Non-pigmented ciliary epithelial cell (primary cell): ENCODE data around the gene NRXN2.

Experiments
- DNase-seq: peaks from one replicate; pipeline ENCODE4 v3.0.0-alpha.2; 2010; ENCODE audit warnings: low read depth

NRXN2 gene

GRCh38 chr11:64627371-64627770 is 95.6 kb downstream of the NRXN2 start:
- DNase-seq, result no peak

DNA sequence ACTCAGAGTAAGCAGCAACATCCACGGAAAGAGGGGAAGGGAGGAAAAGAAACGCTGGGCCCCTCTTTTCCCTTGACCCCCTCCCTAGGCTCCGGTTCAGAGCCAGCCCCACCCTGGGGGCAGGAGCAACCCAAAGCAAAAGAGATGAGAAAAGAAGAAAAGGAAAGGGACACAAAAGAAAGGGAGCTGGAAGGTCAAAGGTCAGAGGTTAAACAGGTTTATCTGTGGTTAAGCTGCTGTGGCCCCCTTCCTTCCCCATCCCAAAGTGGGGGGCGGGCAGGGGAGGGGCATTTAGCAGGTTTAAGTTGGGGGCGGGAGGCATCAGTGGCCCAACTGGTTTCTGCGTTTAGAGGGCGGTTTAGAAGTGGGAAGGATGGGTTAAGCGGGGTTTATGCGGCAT is 96.4 kb downstream of the NRXN2 start:
- DNase-seq, result no peak

- DNase-seq, result no peak
Observed at GRCh38 chr11:64624883-64625481, 98.0 kb downstream of the NRXN2 start.

GRCh38 chr11:64622681-64623080 is 100.3 kb downstream of the NRXN2 start:
- no peak for DNase-seq

DNA sequence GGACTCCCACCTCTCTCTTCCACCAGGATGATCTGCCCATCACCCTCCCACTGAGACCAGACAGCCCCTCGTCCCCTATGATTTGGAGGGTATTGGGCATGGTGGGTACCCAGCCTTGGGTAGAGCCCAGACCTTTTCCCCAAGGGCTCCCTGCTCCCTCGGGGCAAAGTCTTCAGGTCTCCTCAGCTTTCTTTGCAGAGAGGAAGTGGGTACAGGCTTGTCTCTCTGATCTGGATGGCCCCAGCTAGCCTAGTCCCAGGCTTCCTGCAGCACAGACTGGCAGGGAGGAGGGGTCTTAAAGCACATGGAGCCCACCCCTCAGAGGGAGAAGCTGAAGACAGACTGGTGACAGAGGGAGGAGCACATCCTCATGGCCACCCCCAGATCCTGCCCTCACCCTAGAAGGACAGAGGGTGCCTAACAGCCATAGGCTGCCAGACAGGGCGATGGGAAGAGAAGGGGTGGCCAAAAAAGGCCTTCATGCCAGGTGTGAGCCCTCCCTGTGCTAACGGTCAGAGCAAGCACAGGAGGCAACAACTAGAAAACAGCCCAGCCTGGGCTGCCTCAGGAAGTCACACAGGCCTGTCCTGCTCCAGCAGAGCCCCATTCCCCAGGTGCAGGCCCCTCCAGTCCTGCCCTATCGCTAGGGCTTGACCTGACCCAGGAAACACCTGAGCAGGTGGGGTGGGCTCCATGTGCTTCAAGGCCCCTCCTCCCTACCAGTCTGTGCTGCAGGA is 101.5 kb downstream of the NRXN2 start:
- no peak for DNase-seq

DNA sequence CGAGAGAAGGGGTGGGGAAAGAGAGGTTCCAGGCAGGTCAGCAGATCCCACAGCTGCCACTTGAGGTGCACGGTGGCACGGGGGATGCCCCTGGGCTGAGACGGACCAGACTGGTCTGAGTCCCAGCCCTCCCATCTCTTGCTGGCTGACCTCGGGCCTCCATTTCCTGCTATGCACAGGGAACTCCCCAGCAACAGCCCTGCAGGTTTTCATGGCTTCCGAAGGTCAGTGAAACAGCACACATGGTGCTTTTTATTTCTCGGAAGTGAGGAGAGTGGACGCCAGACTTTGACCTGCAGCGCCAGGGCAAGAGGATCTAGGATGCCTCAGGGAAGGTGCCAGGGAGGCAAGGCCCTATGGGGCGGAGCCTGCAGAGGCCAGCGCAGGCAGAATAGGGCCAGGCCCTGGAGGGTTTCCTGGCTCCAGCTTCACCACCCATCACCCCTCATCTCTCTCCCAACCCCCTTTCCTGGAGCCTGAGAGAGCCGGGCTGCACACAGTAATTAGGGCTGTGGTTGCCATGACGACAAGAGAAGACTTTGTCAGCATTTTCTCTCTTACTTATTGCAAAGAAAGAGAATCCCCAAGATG is 102.5 kb downstream of the NRXN2 start:
- DNase-seq, result no peak

GRCh38 chr11:64619811-64620380 is 103.1 kb downstream of the NRXN2 start:
- DNase-seq, result peak; percentile 2

GRCh38 chr11:64619196-64619595 is 103.8 kb downstream of the NRXN2 start:
- no peak for DNase-seq

DNA sequence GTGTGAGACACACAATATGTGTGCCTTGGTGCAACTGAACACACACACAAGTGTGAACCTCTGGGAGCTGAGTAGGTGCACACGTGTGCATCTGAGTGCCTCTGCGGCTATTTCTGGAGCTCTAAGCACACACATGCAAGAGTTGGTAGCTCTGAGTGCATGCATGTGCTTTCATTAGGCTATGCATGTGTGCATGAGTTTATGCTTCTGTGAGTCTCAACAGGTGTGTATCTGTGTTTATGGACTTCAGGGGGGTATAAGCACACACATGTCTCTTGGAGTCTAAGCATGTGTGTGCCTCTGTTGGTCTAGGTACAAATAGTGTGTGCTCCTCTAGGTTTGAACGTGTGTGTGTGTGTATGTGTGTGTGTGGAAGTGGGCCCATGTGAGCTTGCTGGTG is 106.2 kb downstream of the NRXN2 start:
- DNase-seq, result no peak

DNA sequence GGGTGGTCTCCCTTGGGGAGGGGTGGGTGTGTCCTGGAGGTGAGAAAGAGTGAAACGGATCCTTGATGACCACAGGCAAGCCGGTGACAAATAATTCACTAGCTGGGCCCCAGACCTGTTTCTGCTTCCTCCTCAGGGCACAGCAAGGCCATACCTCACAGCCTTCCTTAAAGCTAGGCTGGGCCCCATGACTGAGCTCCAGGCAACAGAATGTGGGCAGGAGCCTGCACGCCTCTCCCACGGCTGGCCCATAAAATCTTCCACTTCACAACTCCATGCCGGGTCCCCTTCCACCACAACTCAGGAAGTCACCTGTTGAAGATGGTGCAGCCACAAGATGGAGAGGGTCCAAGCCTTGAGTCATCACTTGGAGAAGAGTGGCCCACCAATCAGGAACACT is 108.1 kb downstream of the NRXN2 start:
- no peak for DNase-seq

DNA sequence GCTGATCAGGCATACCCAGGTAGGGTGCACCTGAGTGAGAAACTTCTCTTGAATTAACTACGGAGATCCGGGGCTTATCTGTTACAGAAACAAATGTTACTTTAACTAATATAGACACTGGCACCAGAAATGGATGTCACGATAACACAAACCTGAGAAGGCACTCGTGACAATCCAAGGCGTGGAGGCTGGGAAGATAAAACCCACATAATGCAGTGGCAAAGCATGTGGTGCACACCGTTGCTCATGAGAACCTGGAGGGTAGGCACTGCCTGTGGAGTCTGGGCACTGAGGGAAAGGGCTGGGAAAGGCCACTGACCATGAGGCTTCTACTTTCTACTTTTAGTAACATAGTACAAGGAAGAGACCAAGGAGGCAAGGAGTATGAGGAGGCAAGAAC is 109.3 kb downstream of the NRXN2 start:
- no peak for DNase-seq

DNA sequence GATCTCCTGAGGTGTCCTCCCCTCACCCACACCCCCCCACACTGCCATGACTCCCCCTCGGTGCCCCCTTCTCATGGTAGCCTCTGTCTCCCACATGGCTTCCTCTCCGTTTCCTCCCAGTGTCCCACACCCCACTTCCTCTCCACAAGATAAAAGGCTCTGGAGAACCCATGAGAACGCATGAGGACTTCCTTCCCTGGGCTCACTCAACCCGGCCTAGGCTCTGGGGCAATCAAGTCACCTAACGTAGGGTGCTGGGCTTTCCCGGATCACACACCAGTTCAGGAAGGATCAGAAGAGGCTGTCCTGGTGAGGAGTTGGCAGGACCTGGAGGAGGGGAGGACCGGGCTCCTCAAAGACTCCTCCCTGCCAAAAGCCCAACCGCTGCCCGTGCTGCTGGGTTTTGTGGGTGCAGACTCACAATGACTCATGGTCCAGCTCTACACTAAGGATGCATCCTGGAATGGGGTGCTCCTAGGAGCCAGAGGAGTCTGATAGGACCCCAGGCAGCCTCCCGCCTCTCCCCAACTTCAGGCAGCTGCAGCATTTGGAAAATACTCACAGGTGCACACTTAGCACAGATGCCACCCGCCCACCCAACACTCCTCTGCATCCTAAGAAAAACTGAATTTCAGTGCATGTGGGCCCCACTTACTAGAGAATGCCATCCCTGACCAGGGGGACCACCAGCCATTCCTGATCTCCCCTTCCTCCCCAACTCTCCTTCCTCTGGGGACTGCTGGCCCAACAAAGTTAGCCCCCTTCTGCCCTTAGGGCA is 110.9 kb downstream of the NRXN2 start:
- DNase-seq, result no peak

- DNase-seq, result no peak
Observed at GRCh38 chr11:64611176-64611575, 111.8 kb downstream of the NRXN2 start.

GRCh38 chr11:64610596-64610995 is 112.4 kb downstream of the NRXN2 start:
- DNase-seq, result no peak

- DNase-seq, result no peak
Observed at GRCh38 chr11:64609436-64610047, 113.5 kb downstream of the NRXN2 start.

GRCh38 chr11:64608636-64609035 is 114.4 kb downstream of the NRXN2 start:
- DNase-seq, result no peak

GRCh38 chr11:64608046-64608445 is 115.0 kb downstream of the NRXN2 start:
- no peak for DNase-seq

DNA sequence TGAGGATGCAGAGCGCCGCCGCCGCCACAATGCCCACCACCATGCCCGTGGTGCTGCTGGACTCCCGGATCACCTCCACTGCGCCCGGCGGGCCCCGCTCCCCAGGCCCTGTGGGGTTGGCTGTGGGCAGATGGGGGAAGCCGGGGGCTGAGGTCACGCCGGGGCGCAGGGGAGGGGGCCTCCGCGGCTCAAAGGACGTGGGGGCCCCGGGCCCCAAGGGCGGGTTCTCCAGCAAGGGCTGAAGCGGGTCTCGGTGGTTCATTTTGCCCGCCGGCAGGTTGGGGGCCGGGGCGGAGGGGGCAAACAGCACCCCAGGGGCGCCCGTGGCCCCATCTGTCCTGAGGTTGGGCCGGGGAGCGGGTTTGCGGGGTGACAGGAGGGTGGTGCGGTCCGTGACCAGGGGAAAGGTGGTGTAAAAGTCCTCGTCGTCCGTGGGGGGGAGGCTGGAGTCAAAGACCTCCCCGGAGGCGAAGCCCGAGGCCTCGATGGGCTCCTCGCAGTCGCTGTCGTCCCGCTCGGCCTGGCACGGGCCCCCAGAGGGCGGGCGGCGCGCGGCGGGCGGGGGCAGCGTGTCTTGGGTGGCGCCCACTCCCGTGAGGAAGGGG is 115.5 kb downstream of the NRXN2 start:
- DNase-seq, result no peak

- DNase-seq, result no peak
Observed at GRCh38 chr11:64606796-64607380, 116.1 kb downstream of the NRXN2 start.

DNA sequence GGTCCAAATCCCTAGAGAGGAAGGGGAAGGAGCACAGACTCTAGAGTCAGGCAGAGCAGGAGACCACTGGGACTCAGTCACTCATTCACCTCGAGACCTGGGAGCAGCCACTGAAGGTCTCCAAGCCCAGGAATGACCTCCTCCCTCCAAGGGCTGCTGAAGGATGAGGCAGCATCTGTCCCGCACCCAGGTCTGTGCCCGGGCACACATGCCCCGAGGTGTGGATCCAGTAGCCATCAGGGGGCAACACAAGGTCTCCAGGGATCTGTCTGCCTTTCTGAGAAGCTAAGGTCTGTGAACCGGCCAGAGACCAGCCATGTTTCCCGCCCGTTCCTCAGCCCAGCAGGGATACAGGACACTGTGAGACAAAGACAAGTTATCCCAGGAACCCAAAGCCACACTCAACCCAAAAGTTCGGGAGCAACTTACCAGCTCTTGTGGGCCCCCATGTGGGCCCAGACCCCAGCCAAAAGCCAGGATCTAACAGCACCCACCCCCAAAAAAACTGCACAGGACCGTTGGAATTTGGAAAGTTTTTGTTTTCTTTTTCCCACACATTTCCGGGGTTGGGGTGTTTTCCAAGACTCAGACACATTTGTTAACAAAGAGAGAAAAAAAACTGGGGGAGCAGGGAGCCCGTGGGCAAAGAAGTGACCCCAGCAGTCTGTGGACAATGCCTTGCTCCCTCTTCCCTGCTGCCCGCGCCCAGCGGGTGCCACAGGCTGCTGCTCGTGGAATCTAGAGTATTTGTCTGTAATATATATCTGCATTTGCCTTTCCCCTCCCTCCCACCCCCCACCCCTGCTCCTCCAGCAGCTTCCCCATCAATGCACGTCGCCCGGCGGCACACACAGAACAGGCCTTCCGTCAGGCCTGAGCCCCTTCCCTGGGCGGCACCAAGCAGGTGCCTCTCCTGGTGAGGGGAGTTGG is 117.1 kb downstream of the NRXN2 start:
- DNase-seq, result no peak
